ENCODE results near the gene C1QA. TPM values are rescaled to one million over a fixed set of nuclear protein-coding genes. Genes with fewer than 3 reads are reported as not detected.

C1QA gene
- total RNA-seq, 5 donors from 2014 or later (not counting 1 experiment from before 2014, with no cell fraction given): 0.33 to 1.3 (median 0.93) TPM; not detected in 1

DNA sequence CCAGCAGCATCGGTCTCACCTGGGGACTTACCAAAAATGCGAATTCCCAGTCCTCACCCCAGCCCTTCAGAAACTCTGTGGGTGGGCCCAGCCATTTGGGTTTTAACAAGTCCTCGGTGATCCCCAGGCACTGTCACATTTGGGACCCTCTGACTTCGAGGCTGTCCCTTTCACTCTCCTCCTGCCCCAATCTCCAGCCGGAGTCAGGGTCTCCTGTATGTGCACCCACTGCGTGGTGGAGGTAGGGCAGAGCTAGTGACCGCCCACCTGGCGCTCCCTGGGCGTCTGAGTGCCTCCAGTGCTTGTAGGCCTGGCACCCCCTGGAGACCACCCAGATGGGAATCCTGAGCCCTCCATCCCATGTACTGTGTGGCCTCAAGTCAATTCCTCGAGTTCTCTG, 42.0 kb upstream of the C1QA start:
- Histone ChIP-seq H3K4me1 (ENCODE audit: control insufficient read depth in 1 of 2, extremely low read depth in 1 of 2, insufficient read depth in 2 of 2, low read length in 2 of 2) (no peaks in the 10 kb centered on the region), H3K36me3 (ENCODE audit: control insufficient read depth in 2 of 2, extremely low read depth in 1 of 2, insufficient read depth in 1 of 2, low read length in 1 of 2) (no peaks in the 10 kb centered on the region), H3K4me3 (ENCODE audit: control insufficient read depth in 1 of 2, extremely low read depth in 1 of 2, low read length in 1 of 2) (no peak overlapping the region), H3K9me3 (no peaks in the 10 kb centered on the region), H3K27me3 (replicated peaks in 1 of 2; ENCODE audit: control insufficient read depth in 2 of 2, extremely low read depth in 1 of 2, insufficient read depth in 2 of 2, low read length in 1 of 2) (peaks cover 0 to 72% of the 10 kb centered on the region in 2 experiments), H3K27ac (ENCODE audit: low read length) (no peak overlapping the region)
- Mint-ChIP-seq H3K9me3 (no peaks in the 10 kb centered on the region), H3K4me1 (no peaks in the 10 kb centered on the region), H3K36me3 (no peaks in the 10 kb centered on the region), H3K27ac (no peak overlapping the region), H3K4me3 (no peak overlapping the region), H3K27me3 (peaks cover 29 to 42% of the 10 kb centered on the region in 2 donors)
- CTCF ChIA-PET: no interaction called here
- no peak for ATAC-seq (replicated peaks in 1 of 4)
- 68% methylated on average over 6 of the region's 10 CpGs for WGBS (ENCODE audit: insufficient coverage)
- POLR2A ChIA-PET: no interaction called here
- DNase-seq: no peak

DNA sequence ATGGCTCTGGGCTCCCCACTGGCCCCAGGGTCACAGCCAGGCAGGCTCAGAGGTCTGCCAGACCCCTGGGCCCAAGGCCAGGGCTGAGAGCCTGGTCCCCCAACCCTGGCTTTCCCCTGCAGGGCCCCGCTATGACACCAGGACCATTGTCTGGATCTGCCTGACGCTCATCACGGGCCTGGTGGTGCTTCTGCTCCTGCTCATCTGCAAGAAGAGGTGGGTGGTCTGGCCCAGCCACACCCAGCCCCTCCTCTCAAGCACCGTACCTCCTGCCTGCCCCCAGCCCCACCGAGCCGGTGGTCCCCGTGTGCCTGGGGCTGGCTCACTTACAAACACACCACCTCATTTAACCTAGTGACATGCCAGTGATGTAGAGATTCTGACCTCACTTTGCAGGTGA, 41.3 kb upstream of the C1QA start:
- DNase-seq (no peak), ATAC-seq (replicated peaks in 1 of 4) (no peak)
- 67% methylated on average over 3 of the region's 7 CpGs for WGBS (ENCODE audit: insufficient coverage)
- H3K4me1 Mint-ChIP-seq: no peaks in the 10 kb centered on the region
- ChIA-PET CTCF (no interaction called here), POLR2A (interaction anchor here in 1 of 2 donors (0.6 kb wide), 1 partner anchor 61 kb away, joined by 9 read pairs; no protein-coding TSS in a partner anchor)
- H3K27ac ChIP-seq (ENCODE audit: low read length): no peak overlapping the region
- H3K27ac Mint-ChIP-seq: no peak overlapping the region
- peaks cover 29 to 37% of the 10 kb centered on the region in 2 donors for H3K27me3 Mint-ChIP-seq
- H3K36me3 Mint-ChIP-seq: no peaks in the 10 kb centered on the region
- H3K9me3 Mint-ChIP-seq: no peaks in the 10 kb centered on the region
- peaks cover 0 to 72% of the 10 kb centered on the region in 2 experiments for H3K27me3 ChIP-seq (replicated peaks in 1 of 2; ENCODE audit: control insufficient read depth in 2 of 2, extremely low read depth in 1 of 2, insufficient read depth in 2 of 2, low read length in 1 of 2)
- no peaks in the 10 kb centered on the region for H3K36me3 ChIP-seq (ENCODE audit: control insufficient read depth in 2 of 2, extremely low read depth in 1 of 2, insufficient read depth in 1 of 2, low read length in 1 of 2)
- H3K9me3 ChIP-seq: no peaks in the 10 kb centered on the region
- no peaks in the 10 kb centered on the region for H3K4me1 ChIP-seq (ENCODE audit: control insufficient read depth in 1 of 2, extremely low read depth in 1 of 2, insufficient read depth in 2 of 2, low read length in 2 of 2)
- H3K4me3 Mint-ChIP-seq: no peak overlapping the region
- no peak overlapping the region for H3K4me3 ChIP-seq (ENCODE audit: control insufficient read depth in 1 of 2, extremely low read depth in 1 of 2, low read length in 1 of 2)

DNA sequence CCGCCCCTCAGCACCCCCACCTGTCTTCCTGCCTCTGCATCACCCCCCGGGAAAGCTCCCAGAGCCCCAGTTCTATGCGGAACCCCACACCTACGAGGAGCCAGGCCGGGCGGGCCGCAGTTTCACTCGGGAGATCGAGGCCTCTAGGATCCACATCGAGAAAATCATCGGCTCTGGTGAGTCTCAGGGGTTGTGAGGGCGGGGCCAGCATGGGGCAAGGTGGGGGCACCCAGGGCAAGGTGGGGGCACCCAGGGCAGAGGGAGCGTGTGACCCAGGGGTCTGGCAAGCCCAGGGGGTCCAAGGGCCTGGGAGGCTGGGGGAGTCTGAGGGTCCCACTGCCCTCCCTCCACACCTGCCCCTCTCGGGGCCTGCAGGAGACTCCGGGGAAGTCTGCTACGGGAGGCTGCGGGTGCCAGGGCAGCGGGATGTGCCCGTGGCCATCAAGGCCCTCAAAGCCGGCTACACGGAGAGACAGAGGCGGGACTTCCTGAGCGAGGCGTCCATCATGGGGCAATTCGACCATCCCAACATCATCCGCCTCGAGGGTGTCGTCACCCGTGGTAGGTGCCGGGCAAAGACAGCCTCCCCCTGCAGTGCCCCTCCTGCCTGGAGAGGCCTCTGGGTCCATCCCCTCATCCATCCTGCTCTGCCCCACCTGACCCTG, 39.0 kb upstream of the C1QA start:
- ATAC-seq (replicated peaks in 1 of 4) (no peak), DNase-seq (no peak)
- Histone ChIP-seq H3K27ac (ENCODE audit: low read length) (no peak overlapping the region), H3K27me3 (replicated peaks in 1 of 2; ENCODE audit: control insufficient read depth in 2 of 2, extremely low read depth in 1 of 2, insufficient read depth in 2 of 2, low read length in 1 of 2) (peaks cover 0 to 71% of the 10 kb centered on the region in 2 experiments), H3K9me3 (no peaks in the 10 kb centered on the region), H3K36me3 (ENCODE audit: control insufficient read depth in 2 of 2, extremely low read depth in 1 of 2, insufficient read depth in 1 of 2, low read length in 1 of 2) (no peaks in the 10 kb centered on the region), H3K4me3 (ENCODE audit: control insufficient read depth in 1 of 2, extremely low read depth in 1 of 2, low read length in 1 of 2) (no peak overlapping the region), H3K4me1 (ENCODE audit: control insufficient read depth in 1 of 2, extremely low read depth in 1 of 2, insufficient read depth in 2 of 2, low read length in 2 of 2) (no peaks in the 10 kb centered on the region)
- Mint-ChIP-seq H3K4me1 (no peaks in the 10 kb centered on the region), H3K27ac (no peak overlapping the region), H3K36me3 (no peaks in the 10 kb centered on the region), H3K4me3 (no peak overlapping the region), H3K27me3 (peaks cover 15 to 28% of the 10 kb centered on the region in 2 donors), H3K9me3 (no peaks in the 10 kb centered on the region)
- POLR2A ChIA-PET: no interaction called here
- CTCF ChIA-PET: no interaction called here
- WGBS (ENCODE audit: insufficient coverage): 77% methylated on average over 29 of the region's 30 CpGs

DNA sequence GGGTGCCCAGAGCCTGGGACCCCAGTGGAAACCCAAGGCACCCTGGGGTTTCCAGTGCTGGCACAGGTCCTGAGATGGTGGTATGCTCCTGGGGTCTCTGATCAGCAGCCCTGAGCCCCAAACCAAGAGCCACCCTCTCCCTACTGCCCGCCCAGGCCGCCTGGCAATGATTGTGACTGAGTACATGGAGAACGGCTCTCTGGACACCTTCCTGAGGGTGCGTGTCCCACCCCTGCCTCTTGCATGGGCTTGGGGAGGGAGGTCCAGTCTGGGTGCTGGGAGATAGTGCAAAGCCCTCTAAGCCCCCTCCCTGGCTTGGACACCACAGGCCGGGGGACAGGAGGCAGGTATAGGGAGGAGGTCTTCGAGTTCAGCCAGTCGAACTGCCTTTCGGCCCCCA, 38.4 kb upstream of the C1QA start:
- ATAC-seq (replicated peaks in 1 of 4): no peak

DNA sequence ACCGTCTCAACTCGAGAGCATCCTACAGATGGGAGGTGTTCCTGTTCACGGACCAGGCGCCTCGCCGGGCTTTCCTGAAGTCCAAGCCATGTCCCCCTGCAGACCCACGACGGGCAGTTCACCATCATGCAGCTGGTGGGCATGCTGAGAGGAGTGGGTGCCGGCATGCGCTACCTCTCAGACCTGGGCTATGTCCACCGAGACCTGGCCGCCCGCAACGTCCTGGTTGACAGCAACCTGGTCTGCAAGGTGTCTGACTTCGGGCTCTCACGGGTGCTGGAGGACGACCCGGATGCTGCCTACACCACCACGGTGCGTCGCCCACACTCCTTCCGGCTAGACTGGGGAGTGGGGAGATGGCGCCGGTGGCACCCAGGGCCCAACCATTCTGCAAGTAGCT, 37.7 kb upstream of the C1QA start:
- H3K4me1 Mint-ChIP-seq: no peaks in the 10 kb centered on the region
- peaks cover 15 to 31% of the 10 kb centered on the region in 2 donors for H3K27me3 Mint-ChIP-seq
- Histone ChIP-seq H3K27ac (ENCODE audit: low read length) (no peak overlapping the region), H3K4me3 (ENCODE audit: control insufficient read depth in 1 of 2, extremely low read depth in 1 of 2, low read length in 1 of 2) (no peak overlapping the region), H3K36me3 (ENCODE audit: control insufficient read depth in 2 of 2, extremely low read depth in 1 of 2, insufficient read depth in 1 of 2, low read length in 1 of 2) (no peaks in the 10 kb centered on the region), H3K4me1 (ENCODE audit: control insufficient read depth in 1 of 2, extremely low read depth in 1 of 2, insufficient read depth in 2 of 2, low read length in 2 of 2) (no peaks in the 10 kb centered on the region), H3K9me3 (no peaks in the 10 kb centered on the region), H3K27me3 (replicated peaks in 1 of 2; ENCODE audit: control insufficient read depth in 2 of 2, extremely low read depth in 1 of 2, insufficient read depth in 2 of 2, low read length in 1 of 2) (peaks cover 0 to 71% of the 10 kb centered on the region in 2 experiments)
- WGBS (ENCODE audit: insufficient coverage): 71% methylated on average over 19 of the region's 24 CpGs
- no peak overlapping the region for H3K4me3 Mint-ChIP-seq
- no peaks in the 10 kb centered on the region for H3K36me3 Mint-ChIP-seq
- no peak for ATAC-seq (replicated peaks in 1 of 4)
- DNase-seq: no peak
- ChIA-PET CTCF (no interaction called here), POLR2A (no interaction called here)
- no peak overlapping the region for H3K27ac Mint-ChIP-seq
- H3K9me3 Mint-ChIP-seq: no peaks in the 10 kb centered on the region

More for the DNA sequence above, 38.4 kb upstream of the C1QA start:
- ChIA-PET POLR2A (no interaction called here), CTCF (no interaction called here)
- Mint-ChIP-seq H3K36me3 (no peaks in the 10 kb centered on the region), H3K4me1 (no peaks in the 10 kb centered on the region), H3K27me3 (peaks cover 15 to 26% of the 10 kb centered on the region in 2 donors), H3K4me3 (no peak overlapping the region), H3K9me3 (no peaks in the 10 kb centered on the region), H3K27ac (no peak overlapping the region)
- Histone ChIP-seq H3K4me1 (ENCODE audit: control insufficient read depth in 1 of 2, extremely low read depth in 1 of 2, insufficient read depth in 2 of 2, low read length in 2 of 2) (no peaks in the 10 kb centered on the region), H3K36me3 (ENCODE audit: control insufficient read depth in 2 of 2, extremely low read depth in 1 of 2, insufficient read depth in 1 of 2, low read length in 1 of 2) (no peaks in the 10 kb centered on the region), H3K27me3 (replicated peaks in 1 of 2; ENCODE audit: control insufficient read depth in 2 of 2, extremely low read depth in 1 of 2, insufficient read depth in 2 of 2, low read length in 1 of 2) (peaks cover 0 to 72% of the 10 kb centered on the region in 2 experiments), H3K4me3 (ENCODE audit: control insufficient read depth in 1 of 2, extremely low read depth in 1 of 2, low read length in 1 of 2) (no peak overlapping the region), H3K27ac (ENCODE audit: low read length) (no peak overlapping the region), H3K9me3 (no peaks in the 10 kb centered on the region)
- 91% methylated on average over 4 of the region's 8 CpGs for WGBS (ENCODE audit: insufficient coverage)
- no peak for DNase-seq

DNA sequence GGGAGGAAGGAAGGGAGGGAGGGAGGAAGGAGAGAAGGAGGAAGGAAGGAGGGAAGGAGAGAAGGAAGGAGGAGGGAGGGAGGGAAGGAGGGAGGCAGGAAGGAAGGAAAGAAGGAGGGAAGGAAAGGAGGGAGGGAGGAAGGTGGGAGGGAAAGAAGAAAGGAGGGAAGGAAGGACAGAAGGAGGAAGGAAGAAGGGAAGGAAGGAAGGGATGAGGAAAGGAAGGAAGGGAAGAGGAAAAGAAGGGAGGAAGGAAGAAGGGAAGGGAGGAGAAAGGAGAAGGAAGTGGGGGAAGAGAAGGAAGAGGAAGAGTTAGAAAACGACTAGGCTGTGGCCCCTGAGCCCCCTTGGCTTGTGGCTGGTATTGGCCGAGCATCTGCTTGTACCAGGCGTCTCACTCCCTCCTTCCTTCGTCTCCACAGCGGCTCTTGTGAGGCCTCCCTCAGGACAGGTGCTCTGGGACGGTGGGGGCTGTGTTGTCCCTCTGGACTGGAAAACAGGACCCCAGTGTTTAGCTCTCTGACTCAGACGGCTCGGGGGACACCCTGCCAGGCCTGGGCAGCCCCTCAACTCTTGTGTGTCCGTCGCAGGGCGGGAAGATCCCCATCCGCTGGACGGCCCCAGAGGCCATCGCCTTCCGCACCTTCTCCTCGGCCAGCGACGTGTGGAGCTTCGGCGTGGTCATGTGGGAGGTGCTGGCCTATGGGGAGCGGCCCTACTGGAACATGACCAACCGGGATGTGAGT, 36.2 kb upstream of the C1QA start:
- DNase-seq: no peak
- H3K27me3 Mint-ChIP-seq: peaks cover 15 to 44% of the 10 kb centered on the region in 2 donors
- no peaks in the 10 kb centered on the region for H3K4me1 Mint-ChIP-seq
- H3K4me1 ChIP-seq (ENCODE audit: control insufficient read depth in 1 of 2, extremely low read depth in 1 of 2, insufficient read depth in 2 of 2, low read length in 2 of 2): no peaks in the 10 kb centered on the region
- no peaks in the 10 kb centered on the region for H3K9me3 Mint-ChIP-seq
- no peak overlapping the region for H3K27ac Mint-ChIP-seq
- no peak overlapping the region for H3K27ac ChIP-seq (ENCODE audit: low read length)
- H3K36me3 Mint-ChIP-seq: no peaks in the 10 kb centered on the region
- no peaks in the 10 kb centered on the region for H3K9me3 ChIP-seq
- H3K27me3 ChIP-seq (replicated peaks in 1 of 2; ENCODE audit: control insufficient read depth in 2 of 2, extremely low read depth in 1 of 2, insufficient read depth in 2 of 2, low read length in 1 of 2): peaks cover 0 to 65% of the 10 kb centered on the region in 2 experiments
- ChIA-PET POLR2A (no interaction called here), CTCF (interaction anchor here in 1 of 2 donors (0.5 kb wide), 1 partner anchor 734 kb away, joined by 5 read pairs; no protein-coding TSS in a partner anchor)
- no peak for ATAC-seq (replicated peaks in 1 of 4)
- H3K4me3 Mint-ChIP-seq: no peak overlapping the region
- no peaks in the 10 kb centered on the region for H3K36me3 ChIP-seq (ENCODE audit: control insufficient read depth in 2 of 2, extremely low read depth in 1 of 2, insufficient read depth in 1 of 2, low read length in 1 of 2)
- H3K4me3 ChIP-seq (ENCODE audit: control insufficient read depth in 1 of 2, extremely low read depth in 1 of 2, low read length in 1 of 2): no peak overlapping the region
- WGBS (ENCODE audit: insufficient coverage): 68% methylated on average over 15 of the region's 22 CpGs
